Activated CD8-positive, alpha-beta memory T cell treated with anti-CD3 and anti-CD28 coated beads, Interleukin-2, amount 10 ng/mL, durations not matched to agents 7 days and 5 days (primary cell): ENCODE measurements around the gene ZNRF3. TPM values are rescaled to one million over a fixed set of nuclear protein-coding genes. Genes with fewer than 3 reads are reported as not detected.

Experiments used
- ATAC-seq: fragments of 150-1000 bp; cut with Tn5 transposase; one replicate; pipeline ENCODE4 v1.10.0; 2021; ENCODE audit warnings: moderate library complexity
- CTCF ChIA-PET: fragments of 350-600 bp; sonication (Branson Sonifier 250); formaldehyde crosslinking; loops from one replicate; lab custom pipeline; 2021; ENCODE audit warnings: antibody characterized with exemption; lab: Charles Lee
- DNase-seq: peaks from one replicate; pipeline ENCODE4 v3.0.0-alpha.2; 2020
- H3K27ac Mint-ChIP-seq: one replicate; pipeline ENCODE4 v1.8.0; 2021; ENCODE audit warnings: mild to moderate bottlenecking, mixed read lengths
- H3K27me3 Mint-ChIP-seq: one replicate; pipeline ENCODE4 v1.8.0; 2021; ENCODE audit warnings: mixed read lengths
- H3K36me3 Mint-ChIP-seq: one replicate; pipeline ENCODE4 v1.8.0; 2021; ENCODE audit warnings: mild to moderate bottlenecking, mixed read lengths
- H3K4me1 Mint-ChIP-seq: one replicate; pipeline ENCODE4 v1.8.0; 2021; ENCODE audit warnings: mixed read lengths
- H3K4me3 Mint-ChIP-seq: one replicate; pipeline ENCODE4 v1.8.0; 2021; ENCODE audit warnings: mild to moderate bottlenecking, moderate library complexity, mixed read lengths
- H3K9me3 Mint-ChIP-seq: one replicate; pipeline ENCODE4 v1.8.0; 2022; ENCODE audit warnings: low read depth, mixed read lengths
- total RNA-seq, 2 experiments: library from RNA; stranded (reverse); gene quantifications; one replicate each; pipeline ENCODE4 v1.2.3, GENCODE V29; 2021

ZNRF3 gene
- total RNA-seq, 2 experiments from 2014 or later: 0.26 to 0.79 TPM

DNA sequence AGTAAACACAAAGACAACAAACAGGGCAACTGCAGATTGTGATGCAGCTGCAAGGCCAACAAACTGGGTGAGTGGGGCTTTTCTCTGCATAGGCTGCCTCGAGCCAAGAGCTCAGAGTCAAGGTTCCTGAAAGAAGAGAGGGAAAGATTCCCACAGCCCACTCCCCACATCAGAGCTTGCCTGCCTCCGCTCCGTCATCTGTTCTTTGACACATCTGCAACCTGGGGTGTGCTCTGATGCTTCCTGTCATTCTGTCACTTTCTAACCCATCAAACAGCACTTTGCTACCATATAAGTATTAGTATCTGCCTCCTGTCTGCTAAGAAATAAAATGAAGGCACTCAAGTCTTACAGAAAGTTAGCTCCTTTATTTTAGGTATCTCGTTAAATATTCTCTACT is 131.4 kb downstream of the ZNRF3 start:
- no peak overlapping the region for H3K27ac Mint-ChIP-seq
- CTCF ChIA-PET: no interaction called here
- peaks cover 36% of the 10 kb centered on the region for H3K27me3 Mint-ChIP-seq
- peaks cover 2% of the 10 kb centered on the region for H3K9me3 Mint-ChIP-seq
- ATAC-seq: no peak
- H3K4me3 Mint-ChIP-seq: no peak overlapping the region
- no peaks in the 10 kb centered on the region for H3K36me3 Mint-ChIP-seq
- H3K4me1 Mint-ChIP-seq: peaks cover 4% of the 10 kb centered on the region
- no peak for DNase-seq

DNA sequence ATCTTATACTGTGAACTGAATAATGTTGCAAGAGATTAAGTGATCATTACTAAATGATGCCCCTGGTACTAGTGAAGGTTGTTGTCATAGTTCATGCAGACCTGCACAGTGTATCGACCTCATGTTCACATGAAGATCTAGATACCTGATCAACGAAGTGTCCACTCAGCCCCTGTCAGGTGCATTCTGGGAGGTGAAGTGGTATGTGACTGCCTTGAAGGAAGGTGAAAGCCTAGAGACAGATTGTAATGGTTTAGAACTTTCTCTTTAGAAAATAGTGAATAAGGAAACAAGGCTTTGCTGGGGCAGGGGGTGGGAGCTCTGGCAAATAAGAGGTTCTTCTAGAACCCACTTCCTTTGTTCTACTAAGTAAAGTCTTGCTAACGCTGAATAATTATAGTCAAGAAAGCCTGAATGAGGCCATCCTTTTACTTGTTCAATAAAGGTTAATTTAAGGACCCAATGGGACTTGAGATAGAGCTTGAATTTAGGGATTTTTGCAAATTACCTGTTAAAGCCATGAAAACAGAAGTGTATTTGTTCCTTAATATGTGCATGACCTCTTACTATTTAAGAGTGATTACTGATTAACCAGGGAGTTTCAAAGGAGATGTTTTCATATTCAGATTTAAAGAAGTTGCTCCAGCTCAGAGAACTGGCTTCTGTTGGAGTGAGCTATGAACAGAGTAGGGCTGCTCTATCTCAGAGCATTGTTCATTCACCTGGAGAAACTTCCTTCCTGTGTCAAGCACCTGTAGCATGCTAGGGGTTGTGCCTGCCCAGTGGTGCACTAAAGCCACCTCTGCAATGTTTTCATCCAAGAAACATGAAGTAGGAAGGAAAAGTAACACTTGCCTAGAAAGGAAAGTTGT is 132.9 kb downstream of the ZNRF3 start:
- no peak overlapping the region for H3K4me3 Mint-ChIP-seq

DNA sequence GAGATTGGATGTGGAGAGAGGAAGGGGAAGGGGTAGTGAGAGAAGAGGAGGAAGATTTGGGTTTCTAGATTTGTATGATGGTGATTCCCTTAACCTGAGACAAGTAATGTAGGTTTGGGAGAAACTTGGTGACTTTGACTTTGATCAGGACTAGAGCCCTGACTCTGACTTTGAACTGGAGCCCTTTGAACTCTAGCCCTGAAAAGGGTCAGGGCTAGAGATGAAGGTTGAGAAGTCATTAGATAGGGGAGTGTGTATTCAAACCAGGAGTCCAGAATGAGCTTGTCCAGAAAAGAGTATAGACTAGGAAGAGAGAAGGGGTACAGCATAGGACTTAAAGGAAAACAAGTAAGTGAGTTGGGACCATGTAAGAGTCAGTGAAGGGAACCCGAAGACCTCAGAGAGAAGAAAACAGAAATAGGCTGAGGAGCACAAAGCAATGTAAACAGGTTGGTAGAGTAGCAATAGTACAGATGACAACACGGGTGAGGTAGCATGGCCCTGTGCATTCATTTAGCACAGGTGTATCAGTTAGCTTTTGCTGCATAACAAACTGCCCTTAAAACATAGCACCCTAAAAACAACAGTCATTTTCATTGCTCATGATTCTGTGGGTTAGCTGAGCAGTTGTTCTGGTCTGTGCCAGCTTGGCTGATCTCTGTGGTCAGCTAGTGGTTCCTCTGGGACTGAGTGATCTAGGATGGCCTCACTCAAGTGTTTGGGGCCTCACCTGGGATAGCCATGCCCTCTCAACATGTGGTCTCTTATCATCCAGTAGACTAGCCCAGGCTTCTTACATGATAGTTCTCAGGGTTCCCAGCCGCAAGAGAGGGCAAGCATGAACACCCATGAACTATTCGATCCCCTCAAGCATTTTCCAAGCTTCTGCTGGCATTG is 135.2 kb downstream of the ZNRF3 start:
- Mint-ChIP-seq H3K9me3 (peaks cover 2% of the 10 kb centered on the region), H3K4me1 (peaks cover 4% of the 10 kb centered on the region), H3K27me3 (peaks cover 47% of the 10 kb centered on the region), H3K36me3 (no peaks in the 10 kb centered on the region), H3K27ac (no peak overlapping the region), H3K4me3 (no peak overlapping the region)
- no peak for ATAC-seq
- DNase-seq: no peak
- CTCF ChIA-PET: interaction anchor here (0.7 to 1.1 kb wide), 3 partner anchors 8 to 22 kb away, joined by 3 read pairs; no protein-coding TSS in a partner anchor

More for the DNA sequence above, 132.9 kb downstream of the ZNRF3 start:
- H3K9me3 Mint-ChIP-seq: peaks cover 2% of the 10 kb centered on the region
- H3K4me1 Mint-ChIP-seq: peaks cover 4% of the 10 kb centered on the region
- no peak for ATAC-seq
- no peak overlapping the region for H3K27ac Mint-ChIP-seq
- CTCF ChIA-PET: interaction anchor here (1.0 kb wide), 1 partner anchor 161 kb away, joined by 3 read pairs; no protein-coding TSS in a partner anchor
- H3K27me3 Mint-ChIP-seq: peaks cover 36% of the 10 kb centered on the region
- H3K36me3 Mint-ChIP-seq: no peaks in the 10 kb centered on the region
- DNase-seq: no peak

DNA sequence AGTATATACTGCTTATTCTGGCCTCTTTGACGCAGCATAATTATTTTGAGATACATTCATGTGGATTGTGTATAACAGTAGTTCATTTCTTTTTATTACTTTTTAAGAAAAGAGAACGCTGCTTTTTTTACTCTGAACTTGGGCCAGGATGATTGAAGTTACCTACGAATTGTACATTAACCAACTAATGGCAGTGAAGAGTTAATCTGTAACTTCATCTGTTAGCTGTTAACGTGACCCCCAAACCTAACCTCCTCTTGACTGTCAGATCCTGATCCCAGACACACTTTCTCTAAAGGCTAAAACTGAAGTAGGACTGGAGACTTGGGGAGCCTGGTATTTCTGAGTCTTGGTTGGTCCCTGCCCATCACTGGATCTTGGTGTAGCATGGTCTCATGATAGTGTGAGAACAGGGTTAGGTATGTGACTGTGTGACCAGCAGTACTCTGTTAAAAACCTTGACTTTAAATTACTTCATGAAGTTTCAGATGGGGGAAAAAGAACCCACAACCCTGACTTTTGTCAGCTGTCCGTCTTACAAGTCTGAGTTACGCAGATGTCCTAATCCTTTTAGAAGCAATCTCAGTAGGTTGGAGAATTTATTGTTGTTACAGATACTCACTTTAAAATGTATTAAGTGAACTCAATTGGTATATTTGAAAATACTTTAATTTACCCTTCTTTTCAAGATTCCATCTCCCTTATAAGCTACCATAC is 138.9 kb downstream of the ZNRF3 start:
- Mint-ChIP-seq H3K27me3 (peaks cover 55% of the 10 kb centered on the region), H3K27ac (no peak overlapping the region), H3K4me1 (no peaks in the 10 kb centered on the region), H3K36me3 (no peaks in the 10 kb centered on the region), H3K4me3 (no peak overlapping the region), H3K9me3 (peaks cover 2% of the 10 kb centered on the region)
- DNase-seq (no peak), ATAC-seq (no peak)
- CTCF ChIA-PET: interaction anchor here (1.5 kb wide), 1 partner anchor 19 kb away, joined by 3 read pairs; no protein-coding TSS in a partner anchor

DNA sequence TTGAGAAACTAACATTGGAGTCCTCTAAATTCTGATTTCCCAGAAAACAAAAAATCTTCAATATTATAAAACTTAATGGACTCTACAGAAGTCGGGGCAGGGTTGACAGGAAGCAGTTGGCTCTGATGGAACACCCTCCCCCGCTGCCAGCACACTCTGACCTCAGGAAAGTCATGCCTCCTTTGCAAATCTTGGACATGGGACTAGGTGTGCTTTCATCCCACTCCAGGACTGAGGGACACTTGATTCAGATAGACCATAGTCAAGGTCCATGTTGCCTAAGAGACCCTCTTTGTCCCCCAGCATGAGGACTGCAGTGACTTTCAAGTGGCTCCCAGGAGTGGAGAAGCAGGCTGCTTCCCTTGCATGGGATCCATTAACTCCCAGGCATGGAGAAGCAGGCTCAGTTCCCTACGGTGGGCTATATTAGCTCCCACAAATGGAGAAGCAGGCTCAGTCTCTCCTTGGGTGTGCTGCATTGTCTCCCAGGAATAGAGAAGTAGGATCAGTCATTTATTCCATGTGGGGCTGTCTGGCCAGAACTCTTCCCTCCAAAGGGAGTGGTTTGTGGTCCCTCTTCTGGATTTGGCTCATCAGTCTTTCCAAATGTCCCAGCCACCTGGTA is 139.9 kb downstream of the ZNRF3 start:
- CTCF ChIA-PET: interaction anchor here (1.5 kb wide), 1 partner anchor 18 kb away, joined by 3 read pairs; no protein-coding TSS in a partner anchor
- H3K27ac Mint-ChIP-seq: no peak overlapping the region
- no peaks in the 10 kb centered on the region for H3K36me3 Mint-ChIP-seq
- H3K4me1 Mint-ChIP-seq: no peaks in the 10 kb centered on the region
- peaks cover 2% of the 10 kb centered on the region for H3K9me3 Mint-ChIP-seq
- ATAC-seq: no peak
- no peak overlapping the region for H3K4me3 Mint-ChIP-seq
- peaks cover 56% of the 10 kb centered on the region for H3K27me3 Mint-ChIP-seq
- DNase-seq: no peak

DNA sequence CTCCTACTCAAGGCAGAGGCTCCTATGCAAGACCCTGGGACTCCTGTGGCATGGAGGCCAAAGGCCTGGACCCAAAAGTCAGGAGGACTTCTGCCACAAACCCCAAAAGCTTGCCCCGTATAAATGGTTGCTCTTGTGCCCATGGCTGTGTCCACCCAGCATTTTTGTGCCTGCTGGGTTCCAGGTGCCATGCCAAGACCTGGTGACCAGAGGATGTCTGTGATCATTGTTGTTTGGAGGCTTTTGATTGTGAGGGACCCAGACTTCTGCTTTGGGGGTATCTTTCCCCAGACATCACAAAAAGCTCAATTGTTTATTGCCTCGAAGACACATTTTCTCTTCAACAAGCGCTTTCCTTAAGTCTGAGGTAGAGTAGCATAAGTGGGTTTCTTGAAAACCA is 143.2 kb downstream of the ZNRF3 start:
- CTCF ChIA-PET: interaction anchor here (0.5 to 1.7 kb wide), 4 partner anchors 8 to 426 kb away, joined by 3 to 4 read pairs (median 4); no protein-coding TSS in a partner anchor
- Mint-ChIP-seq H3K4me3 (no peak overlapping the region), H3K9me3 (no peaks in the 10 kb centered on the region), H3K27ac (no peak overlapping the region), H3K4me1 (peaks cover 10% of the 10 kb centered on the region), H3K36me3 (no peaks in the 10 kb centered on the region), H3K27me3 (peaks cover 77% of the 10 kb centered on the region)
- DNase-seq (no peak), ATAC-seq (no peak)

DNA sequence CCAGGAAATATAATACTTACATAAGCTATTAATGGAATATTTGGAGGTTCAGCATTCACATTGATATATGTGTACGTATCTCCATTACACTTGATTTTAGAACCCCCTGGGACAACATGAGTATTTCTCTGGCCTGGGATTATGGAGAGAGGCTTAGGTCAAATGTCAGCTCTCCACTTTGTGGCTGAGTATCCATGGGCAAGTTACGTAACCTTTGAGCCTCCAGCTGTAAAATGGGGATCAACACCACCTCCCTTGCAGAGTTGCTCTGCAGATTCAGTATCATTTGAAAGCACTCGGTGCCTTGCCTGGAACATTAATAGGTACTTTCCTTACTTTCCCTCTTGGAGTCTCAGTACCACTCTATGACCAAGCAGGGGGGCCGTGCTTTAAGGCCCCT is 145.1 kb downstream of the ZNRF3 start:
- Mint-ChIP-seq H3K27me3 (peaks cover 80% of the 10 kb centered on the region), H3K4me3 (no peak overlapping the region), H3K4me1 (peaks cover 10% of the 10 kb centered on the region), H3K36me3 (no peaks in the 10 kb centered on the region), H3K9me3 (no peaks in the 10 kb centered on the region), H3K27ac (no peak overlapping the region)
- DNase-seq (no peak), ATAC-seq (no peak)
- CTCF ChIA-PET: interaction anchor here (1.6 to 1.7 kb wide), 2 partner anchors 12 to 428 kb away, joined by 4 to 5 read pairs; no protein-coding TSS in a partner anchor

DNA sequence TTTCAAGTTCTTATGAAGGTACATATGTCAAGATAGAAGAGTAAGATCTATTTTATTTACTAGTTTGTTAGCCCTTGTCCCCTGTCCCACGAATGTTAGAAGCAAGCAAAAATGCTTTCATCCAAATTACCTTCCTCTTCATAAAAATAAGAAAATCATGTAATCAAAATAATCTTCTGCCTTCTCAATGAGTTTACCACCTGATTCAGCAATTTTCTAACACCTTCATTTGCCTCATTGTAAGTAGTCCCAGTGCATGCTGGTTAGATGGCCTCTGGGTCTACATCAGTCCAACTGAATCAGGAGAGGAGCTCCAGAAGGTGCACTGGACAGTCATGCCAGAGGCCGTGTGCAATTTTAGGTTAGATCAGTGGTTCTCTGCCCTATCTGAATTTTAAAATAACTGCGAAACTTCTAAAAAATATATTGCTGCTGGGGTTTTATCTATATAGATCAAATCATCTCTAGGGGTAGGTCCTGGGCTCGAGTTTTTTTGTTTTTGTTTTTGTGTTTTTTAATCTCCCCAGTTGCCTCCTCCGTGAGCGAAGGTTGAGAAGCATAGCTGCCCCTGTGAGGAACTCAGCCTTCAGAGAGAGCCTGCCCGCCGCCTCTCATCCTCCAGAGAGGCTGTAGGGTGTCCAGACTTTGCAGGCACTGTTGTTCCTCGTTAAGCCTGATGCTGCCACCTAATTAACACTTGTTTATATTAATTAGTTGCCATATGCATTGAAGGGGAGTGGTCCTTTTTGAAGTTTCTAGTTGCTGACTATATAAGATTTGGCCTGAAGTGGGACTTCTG is 146.0 kb downstream of the ZNRF3 start:
- H3K27me3 Mint-ChIP-seq: peaks cover 77% of the 10 kb centered on the region
- DNase-seq (no peak), ATAC-seq (no peak)
- H3K9me3 Mint-ChIP-seq: no peaks in the 10 kb centered on the region
- no peak overlapping the region for H3K27ac Mint-ChIP-seq
- CTCF ChIA-PET: interaction anchor here (1.6 kb wide), 1 partner anchor 11 kb away, joined by 5 read pairs; no protein-coding TSS in a partner anchor
- H3K4me1 Mint-ChIP-seq: peaks cover 10% of the 10 kb centered on the region
- H3K36me3 Mint-ChIP-seq: no peaks in the 10 kb centered on the region
- H3K4me3 Mint-ChIP-seq: no peak overlapping the region

DNA sequence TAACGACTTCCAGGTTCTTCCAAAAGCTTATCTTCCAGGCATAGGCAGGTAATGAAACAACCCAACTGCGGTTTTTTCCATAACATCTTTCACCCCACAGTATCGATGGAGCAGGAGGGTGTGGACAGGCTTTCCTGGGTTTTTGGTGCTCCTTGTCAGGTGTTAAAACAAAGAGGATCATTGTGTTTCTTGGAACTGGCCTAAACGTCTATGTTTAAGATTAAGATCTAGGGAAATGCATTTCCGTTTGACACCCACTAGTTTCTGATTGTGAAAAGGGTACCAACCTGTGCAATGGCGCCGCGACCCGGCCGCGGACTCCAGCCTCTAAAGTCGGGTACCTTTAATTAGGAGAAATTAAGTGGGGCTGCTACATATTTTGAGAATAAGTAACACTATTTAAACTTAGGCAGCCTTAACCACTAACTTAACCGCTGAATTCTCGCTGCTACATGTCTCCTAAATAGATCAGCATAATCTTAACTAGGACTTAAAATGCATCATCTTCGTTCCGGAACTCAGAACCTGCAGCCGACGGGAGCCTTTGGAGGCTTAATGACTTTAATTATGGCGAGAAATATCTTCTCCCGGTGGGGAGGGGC is 146.7 kb downstream of the ZNRF3 start:
- Mint-ChIP-seq H3K4me3 (no peak overlapping the region), H3K27me3 (peaks cover 77% of the 10 kb centered on the region), H3K27ac (no peak overlapping the region), H3K36me3 (no peaks in the 10 kb centered on the region), H3K4me1 (peaks cover 10% of the 10 kb centered on the region), H3K9me3 (no peaks in the 10 kb centered on the region)
- ATAC-seq: no peak
- CTCF ChIA-PET: interaction anchor here (1.6 to 2.1 kb wide), 2 partner anchors 10 to 175 kb away, joined by 5 to 6 read pairs; no protein-coding TSS in a partner anchor
- DNase-seq: no peak

DNA sequence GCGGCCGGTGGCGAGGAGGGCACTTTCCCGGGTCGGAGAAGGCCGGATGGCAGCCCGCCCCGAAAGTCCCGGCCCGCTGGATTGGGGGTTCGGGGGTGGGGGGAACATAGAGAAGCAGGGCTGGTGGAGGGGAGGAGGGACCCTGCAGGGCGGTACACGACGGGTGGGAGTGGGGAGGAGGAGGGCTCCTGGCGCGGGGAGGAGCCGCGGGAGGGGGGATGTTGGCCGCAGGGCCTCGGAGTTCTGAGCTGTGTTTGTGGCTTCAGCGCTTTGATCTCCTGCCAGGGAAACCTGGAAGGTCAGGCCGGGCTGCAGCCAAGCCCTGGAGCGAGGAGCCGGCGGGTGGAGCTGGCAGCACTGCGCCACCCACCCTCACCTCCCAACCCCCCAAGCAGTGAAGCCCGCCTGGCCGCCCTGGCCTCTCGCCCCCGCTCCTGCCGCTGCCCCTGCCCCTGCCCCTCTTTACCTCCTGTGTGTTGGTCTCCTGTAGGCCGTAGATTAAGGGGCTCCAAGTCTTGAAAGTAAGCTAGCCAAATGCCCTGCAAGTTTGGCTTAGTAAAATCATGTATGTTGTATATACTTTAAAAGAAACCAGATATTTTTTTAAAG is 147.3 kb downstream of the ZNRF3 start:
- DNase-seq: no peak
- Mint-ChIP-seq H3K36me3 (no peaks in the 10 kb centered on the region), H3K4me1 (peaks cover 10% of the 10 kb centered on the region), H3K27ac (no peak overlapping the region), H3K4me3 (no peak overlapping the region), H3K27me3 (peaks cover 77% of the 10 kb centered on the region), H3K9me3 (no peaks in the 10 kb centered on the region)
- ATAC-seq: no peak
- CTCF ChIA-PET: interaction anchor here (1.7 to 2.1 kb wide), 2 partner anchors 10 to 175 kb away, joined by 6 to 12 read pairs; no protein-coding TSS in a partner anchor
